Esophagus squamous epithelium (tissue), 5 donors: ENCODE data around the gene GSK3B. TPM values are rescaled to one million over a fixed set of nuclear protein-coding genes. Genes with fewer than 3 reads are reported as not detected.

Experiments used
- DNase-seq: peaks from one replicate; lab custom pipeline; 2025; lab: John Stamatoyannopoulos, UW
- H3K27ac ChIP-seq, 4 donors: fragments of 200-600 bp; sonication (generic); one replicate each; pipeline ENCODE4 v1.5.1; 2016 to 2019; ENCODE audit warnings: mild to moderate bottlenecking in 1 of 4
- H3K27me3 ChIP-seq, 4 donors: fragments of 200-600 bp; sonication (generic); 1 replicate in 3 of 4; 2 replicates in 1 of 4; pipeline versions ENCODE4 v1.5.1 to v1.6.0; 2017 to 2021; ENCODE audit warnings: antibody characterized with exemption in 1 of 4
- H3K36me3 ChIP-seq, 3 donors: fragments of 200-600 bp; sonication (generic); one replicate each; pipeline ENCODE4 v1.5.1; 2016 to 2019
- H3K4me1 ChIP-seq, 3 donors: fragments of 200-600 bp; sonication (generic); one replicate each; pipeline ENCODE4 v1.5.1; 2017 to 2019
- H3K4me3 ChIP-seq, 4 donors: fragments of 200-600 bp; sonication (generic); 1 replicate in 3 of 4; 2 replicates in 1 of 4; pipeline ENCODE4 v1.5.1; 2016 to 2019; ENCODE audit warnings: mild to moderate bottlenecking in 2 of 4, moderate library complexity in 1 of 4
- H3K9me3 ChIP-seq, 3 donors: fragments of 200-600 bp; sonication (generic); one replicate each; pipeline ENCODE4 v1.5.1; 2016 to 2019
- CTCF ChIP-seq, 6 experiments: fragments of 450-650 bp in 4 of 6; fragments of 200-600 bp in 2 of 6; sonication (generic) in 2 of 6; IDR thresholded peaks; one replicate each; pipeline ENCODE4 v1.5.1; 2016 to 2019; ENCODE audit warnings: antibody characterized with exemption in 6 of 6, mild to moderate bottlenecking in 4 of 6, moderate library complexity in 4 of 6
- POLR2A ChIP-seq, 4 donors: fragments of 450-650 bp; IDR thresholded peaks; one replicate each; pipeline ENCODE4 v1.6.1; 2017; ENCODE audit warnings: antibody characterized with exemption in 4 of 4, mild to moderate bottlenecking in 4 of 4, moderate library complexity in 3 of 4
- whole genome bisulfite sequencing, 2 donors: methylation state at CpG; one replicate each; pipeline ENCODE4 v1.1.5; 2018; 5-methylcytosine and 5-hydroxymethylcytosine counted together
- intact Hi-C: fragments of 100-400 bp; cut with DNase I; formaldehyde crosslinking; loops from one replicate; pipeline ENCODE4 v1.15.0; 2022
- total RNA-seq, 4 donors: library from RNA; depleted of rRNA; stranded (reverse); fragments of >200 nt; gene quantifications; one replicate each; pipeline ENCODE4 v1.1.0, GENCODE V29; 2016
- donor health status: DM: yes; HTN: yes; CAD: no.

Gene GSK3B
- total RNA-seq, 4 donors from 2014 or later, result 24.1 to 38.9 (median 34.5) TPM

GRCh38 chr3:120039642-120040610 is 54.3 kb downstream of the GSK3B start:
- Histone ChIP-seq H3K27me3 (no peaks in the 10 kb centered on the region), H3K4me1 (no peaks in the 10 kb centered on the region), H3K27ac (no peak overlapping the region), H3K4me3 (no peak overlapping the region), H3K36me3 (peaks cover 0 to 24% (median 0%) of the 10 kb centered on the region in 3 donors), H3K9me3 (peaks cover 6 to 49% (median 23%) of the 10 kb centered on the region in 3 donors)
- intact Hi-C loops, result no loop called here
- 91 to 93% methylated on average over 11 to 17 of the region's 20 CpGs for WGBS, 2 donors
- no peak for TF ChIP-seq POLR2A (IDR thresholded peaks at IDR 0.05)
- no peak for TF ChIP-seq CTCF (IDR thresholded peaks at IDR 0.05)
- no peak for DNase-seq

- H3K4me1 ChIP-seq, result peaks cover 0 to 4% (median 1%) of the 10 kb centered on the region in 3 donors
- no peak for TF ChIP-seq POLR2A (IDR thresholded peaks at IDR 0.05)
- intact Hi-C loops, result no loop called here
- no peak overlapping the region for H3K4me3 ChIP-seq
- H3K9me3 ChIP-seq, result peaks cover 0 to 9% (median 0%) of the 10 kb centered on the region in 3 donors
- WGBS, 2 donors, result 74 to 75% methylated on average over 4 of the region's 4 CpGs
- H3K27me3 ChIP-seq, result no peaks in the 10 kb centered on the region
- no peak overlapping the region for H3K27ac ChIP-seq
- DNase-seq, result no peak
- no peaks in the 10 kb centered on the region for H3K36me3 ChIP-seq
Measured at GRCh38 chr3:120033596-120033995, 60.7 kb downstream of the GSK3B start.

GRCh38 chr3:120031561-120031960 is 62.7 kb downstream of the GSK3B start:
- intact Hi-C loops, result no loop called here
- TF ChIP-seq POLR2A (IDR thresholded peaks at IDR 0.05), result no peak
- no peak for TF ChIP-seq CTCF (IDR thresholded peaks at IDR 0.05)
- Histone ChIP-seq H3K9me3 (no peaks in the 10 kb centered on the region), H3K4me3 (no peak overlapping the region), H3K27me3 (no peaks in the 10 kb centered on the region), H3K36me3 (no peaks in the 10 kb centered on the region), H3K27ac (no peak overlapping the region), H3K4me1 (peaks cover 0 to 16% (median 2%) of the 10 kb centered on the region in 3 donors)
- DNase-seq, result no peak

GRCh38 chr3:120029749-120030148 is 64.5 kb downstream of the GSK3B start:
- no peak overlapping the region for H3K27ac ChIP-seq
- intact Hi-C loops, result no loop called here
- no peaks in the 10 kb centered on the region for H3K27me3 ChIP-seq
- H3K9me3 ChIP-seq, result no peaks in the 10 kb centered on the region
- H3K4me3 ChIP-seq, result no peak overlapping the region
- no peaks in the 10 kb centered on the region for H3K36me3 ChIP-seq
- TF ChIP-seq POLR2A (IDR thresholded peaks at IDR 0.05) (no peak), CTCF (IDR thresholded peaks at IDR 0.05) (no peak)
- WGBS, 2 donors, result 100% methylated on average over 1 of the region's 1 CpG
- DNase-seq, result no peak
- peaks cover 0 to 16% (median 2%) of the 10 kb centered on the region in 3 donors for H3K4me1 ChIP-seq

- TF ChIP-seq CTCF (IDR thresholded peaks at IDR 0.05), result no peak
- TF ChIP-seq POLR2A (IDR thresholded peaks at IDR 0.05), result no peak
- 72 to 81% methylated on average over 8 to 13 of the region's 13 CpGs for WGBS, 2 donors
- Histone ChIP-seq H3K27ac (no peak overlapping the region), H3K4me3 (no peak overlapping the region), H3K36me3 (no peaks in the 10 kb centered on the region), H3K4me1 (peaks cover 0 to 16% (median 2%) of the 10 kb centered on the region in 3 donors), H3K9me3 (no peaks in the 10 kb centered on the region), H3K27me3 (no peaks in the 10 kb centered on the region)
- no peak for DNase-seq
- intact Hi-C loops, result no loop called here
Measured at GRCh38 chr3:120028271-120029047, 65.8 kb downstream of the GSK3B start.
